CD14-positive monocyte (primary cell): ENCODE measurements around the gene LRP1B. TPM values are rescaled to one million over a fixed set of nuclear protein-coding genes. Genes with fewer than 3 reads are reported as not detected.

Source experiments
- DNase-seq, 3 donors: peaks; one replicate each; pipeline ENCODE4 v3.0.0-alpha.2; 2011 to 2022
- H2AFZ ChIP-seq: 2 replicates; pipeline ENCODE4 v1.6.0; 2012; ENCODE audit warnings: mild to moderate bottlenecking, low read depth, low read length, inconsistent platforms; ENCODE audit not compliant: insufficient read depth, poor library complexity, severe bottlenecking
- H3K27ac ChIP-seq, 2 donors: 1 replicate in 1 of 2; 2 replicates in 1 of 2; pipeline ENCODE4 v1.5.1; 2012 to 2013; ENCODE audit warnings: low read length in 2 of 2, control low read depth in 1 of 2, inconsistent platforms in 1 of 2, low read depth in 1 of 2, mild to moderate bottlenecking in 1 of 2
- H3K27me3 ChIP-seq, 2 donors: one replicate each; pipeline versions ENCODE4 v1.6.0 to v1.6.1; 2011 to 2013; ENCODE audit warnings: low read length in 2 of 2; ENCODE audit not compliant: control insufficient read depth in 2 of 2, insufficient read depth in 2 of 2
- H3K36me3 ChIP-seq, 2 donors: replicated peaks in 1 of 2; 1 replicate in 1 of 2; 2 replicates in 1 of 2; pipeline versions ENCODE4 v1.5.1 to v1.6.1; 2012 to 2013; ENCODE audit warnings: low read length in 2 of 2, control low read depth in 1 of 2, inconsistent platforms in 1 of 2, mild to moderate bottlenecking in 1 of 2; ENCODE audit not compliant: insufficient read depth in 2 of 2, control insufficient read depth in 1 of 2
- H3K4me1 ChIP-seq, 2 donors: 1 replicate in 1 of 2; 2 replicates in 1 of 2; pipeline versions ENCODE4 v1.5.1 to v1.6.1; 2012 to 2013; ENCODE audit warnings: low read length in 2 of 2, control low read depth in 1 of 2, inconsistent platforms in 1 of 2, mild to moderate bottlenecking in 1 of 2, moderate library complexity in 1 of 2; ENCODE audit not compliant: insufficient read depth in 2 of 2, control insufficient read depth in 1 of 2
- H3K4me2 ChIP-seq: replicated peaks from 2 replicates; pipeline ENCODE3; 2012; ENCODE audit warnings: low read length, moderate library complexity, mild to moderate bottlenecking; ENCODE audit not compliant: poor library complexity, severe bottlenecking; ENCODE audit errors: extremely low read depth
- H3K4me3 ChIP-seq, 3 experiments: fragments of 200-600 bp in 1 of 3; sonication (generic) in 1 of 3; replicated peaks in 1 of 3; 1 replicate in 2 of 3; 2 replicates in 1 of 3; pipeline ENCODE4 v1.5.1; 2011 to 2013; ENCODE audit warnings: low read length in 3 of 3, mild to moderate bottlenecking in 3 of 3, control low read depth in 2 of 3, low read depth in 2 of 3, inconsistent platforms in 1 of 3, moderate library complexity in 1 of 3
- H3K79me2 ChIP-seq: 2 replicates; pipeline ENCODE4 v1.6.0; 2012; ENCODE audit warnings: mild to moderate bottlenecking, control low read depth, inconsistent platforms, low read length, moderate library complexity; ENCODE audit not compliant: insufficient read depth
- H3K9ac ChIP-seq: 2 replicates; pipeline ENCODE4 v1.6.0; 2017; ENCODE audit warnings: low read length, mild to moderate bottlenecking; ENCODE audit not compliant: insufficient read depth, poor library complexity, severe bottlenecking
- H3K9me3 ChIP-seq, 2 donors: replicated peaks in 1 of 2; 1 replicate in 1 of 2; 2 replicates in 1 of 2; pipeline versions ENCODE4 v1.5.1 to v1.6.1; 2012 to 2013; ENCODE audit warnings: low read length in 2 of 2, control low read depth in 1 of 2; ENCODE audit not compliant: control insufficient read depth in 1 of 2, insufficient read depth in 1 of 2
- H4K20me1 ChIP-seq: 2 replicates; pipeline ENCODE4 v1.6.0; 2012; ENCODE audit warnings: mild to moderate bottlenecking, low read length, control low read depth, moderate library complexity; ENCODE audit not compliant: insufficient read depth
- H3K27ac Mint-ChIP-seq, 7 donors: one replicate each; pipeline ENCODE4 v1.8.0; 2020; ENCODE audit warnings: mild to moderate bottlenecking in 7 of 7, mixed read lengths in 7 of 7, moderate library complexity in 6 of 7, inconsistent platforms in 2 of 7
- H3K27me3 Mint-ChIP-seq, 3 donors: one replicate each; pipeline ENCODE4 v1.8.0; 2021 to 2022; ENCODE audit warnings: low read depth in 3 of 3, mild to moderate bottlenecking in 3 of 3, mixed read lengths in 3 of 3, moderate library complexity in 3 of 3, inconsistent platforms in 1 of 3
- H3K36me3 Mint-ChIP-seq, 2 donors: one replicate each; pipeline ENCODE4 v1.8.0; 2020; ENCODE audit warnings: mixed read lengths in 2 of 2, inconsistent platforms in 1 of 2, mild to moderate bottlenecking in 1 of 2
- H3K4me1 Mint-ChIP-seq: one replicate; pipeline ENCODE4 v1.8.0; 2020; ENCODE audit warnings: mild to moderate bottlenecking, mixed read lengths
- H3K4me3 Mint-ChIP-seq, 2 donors: one replicate each; pipeline ENCODE4 v1.8.0; 2020; ENCODE audit warnings: mild to moderate bottlenecking in 2 of 2, mixed read lengths in 2 of 2, moderate library complexity in 1 of 2
- H3K9me3 Mint-ChIP-seq, 7 donors: one replicate each; pipeline ENCODE4 v1.8.0; 2020 to 2022; ENCODE audit warnings: mixed read lengths in 7 of 7, mild to moderate bottlenecking in 6 of 7, moderate library complexity in 6 of 7, inconsistent platforms in 2 of 7
- WGBS: methylation state at CpG from one replicate; pipeline ENCODE4 v1.1.5; 2013; ENCODE audit warnings: missing lambda C conversion rate; ENCODE audit not compliant: insufficient coverage; 5-methylcytosine and 5-hydroxymethylcytosine counted together
- intact Hi-C, 2 donors: fragments of 100-400 bp; cut with micrococcal nuclease; formaldehyde crosslinking; loops; one replicate each; pipeline versions ENCODE4 v1.15.0 to v1.15.1; 2023
- polyA plus RNA-seq, 3 donors: library from polyadenylated mRNA; depleted of rRNA in 1 of 3; unstranded in 2 of 3; stranded (reverse) in 1 of 3; fragments of 300-500 nt in 2 of 3; fragments of >200 nt in 1 of 3; fragmentation: Illumina TruSeq in 2 of 3; gene quantifications; 1 replicate in 2 of 3; 2 replicates in 1 of 3; pipeline ENCODE4 v1.2.3, GENCODE V29; 2012 to 2021
- TF ChIP-seq, protein P1 (sequence below): fragments of 200-600 bp; IDR thresholded peaks from one replicate; pipeline ENCODE4 v1.8.0; 2022; ENCODE audit warnings: antibody characterized with exemption, mild to moderate bottlenecking

The LRP1B gene
- polyA plus RNA-seq, 3 donors = not detected

GRCh38 chr2:141280037-141280436 lies 850.8 kb downstream of the LRP1B start:
- H3K4me3 Mint-ChIP-seq = no peak overlapping the region
- no peak overlapping the region for H3K27ac Mint-ChIP-seq
- Histone ChIP-seq H4K20me1 (no peaks in the 10 kb centered on the region), H3K27ac (no peak overlapping the region), H3K4me1 (no peaks in the 10 kb centered on the region), H3K4me2 (no peak overlapping the region), H3K27me3 (no peaks in the 10 kb centered on the region), H3K4me3 (no peak overlapping the region), H2AFZ (no peak overlapping the region), H3K36me3 (no peaks in the 10 kb centered on the region), H3K9me3 (peaks cover 0 to 2% of the 10 kb centered on the region in 2 donors), H3K9ac (no peak overlapping the region), H3K79me2 (no peaks in the 10 kb centered on the region)
- WGBS = no CpG with 5 or more reads among the region's 4 CpGs
- no peak for DNase-seq
- peaks cover 0 to 7% (median 3%) of the 10 kb centered on the region in 7 donors for H3K9me3 Mint-ChIP-seq
- TF ChIP-seq, protein P1, sequence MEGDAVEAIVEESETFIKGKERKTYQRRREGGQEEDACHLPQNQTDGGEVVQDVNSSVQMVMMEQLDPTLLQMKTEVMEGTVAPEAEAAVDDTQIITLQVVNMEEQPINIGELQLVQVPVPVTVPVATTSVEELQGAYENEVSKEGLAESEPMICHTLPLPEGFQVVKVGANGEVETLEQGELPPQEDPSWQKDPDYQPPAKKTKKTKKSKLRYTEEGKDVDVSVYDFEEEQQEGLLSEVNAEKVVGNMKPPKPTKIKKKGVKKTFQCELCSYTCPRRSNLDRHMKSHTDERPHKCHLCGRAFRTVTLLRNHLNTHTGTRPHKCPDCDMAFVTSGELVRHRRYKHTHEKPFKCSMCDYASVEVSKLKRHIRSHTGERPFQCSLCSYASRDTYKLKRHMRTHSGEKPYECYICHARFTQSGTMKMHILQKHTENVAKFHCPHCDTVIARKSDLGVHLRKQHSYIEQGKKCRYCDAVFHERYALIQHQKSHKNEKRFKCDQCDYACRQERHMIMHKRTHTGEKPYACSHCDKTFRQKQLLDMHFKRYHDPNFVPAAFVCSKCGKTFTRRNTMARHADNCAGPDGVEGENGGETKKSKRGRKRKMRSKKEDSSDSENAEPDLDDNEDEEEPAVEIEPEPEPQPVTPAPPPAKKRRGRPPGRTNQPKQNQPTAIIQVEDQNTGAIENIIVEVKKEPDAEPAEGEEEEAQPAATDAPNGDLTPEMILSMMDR = no peak
- no peaks in the 10 kb centered on the region for H3K36me3 Mint-ChIP-seq
- intact Hi-C loops = no loop called here
- peaks cover 0 to 3% (median 0%) of the 10 kb centered on the region in 3 donors for H3K27me3 Mint-ChIP-seq
- H3K4me1 Mint-ChIP-seq = no peaks in the 10 kb centered on the region

GRCh38 chr2:141271346-141271745 lies 859.5 kb downstream of the LRP1B start:
- H3K79me2 ChIP-seq = no peaks in the 10 kb centered on the region
- H3K9me3 Mint-ChIP-seq = peaks cover 0 to 13% (median 3%) of the 10 kb centered on the region in 7 donors
- WGBS = no CpG with 5 or more reads among the region's 2 CpGs
- DNase-seq = no peak
- no peaks in the 10 kb centered on the region for H3K27me3 ChIP-seq
- no peak overlapping the region for H3K4me3 ChIP-seq
- TF ChIP-seq, protein P1 = no peak
- no peak overlapping the region for H3K4me2 ChIP-seq
- H2AFZ ChIP-seq = no peak overlapping the region
- H3K27me3 Mint-ChIP-seq = no peaks in the 10 kb centered on the region
- peaks cover 0 to 5% of the 10 kb centered on the region in 2 donors for H3K9me3 ChIP-seq
- no peak overlapping the region for H3K27ac ChIP-seq
- H3K4me1 ChIP-seq = no peaks in the 10 kb centered on the region
- no peaks in the 10 kb centered on the region for H3K36me3 Mint-ChIP-seq
- H3K4me3 Mint-ChIP-seq = no peak overlapping the region
- H3K27ac Mint-ChIP-seq = no peak overlapping the region
- H3K4me1 Mint-ChIP-seq = no peaks in the 10 kb centered on the region
- no peaks in the 10 kb centered on the region for H4K20me1 ChIP-seq
- no peak overlapping the region for H3K9ac ChIP-seq
- H3K36me3 ChIP-seq = no peaks in the 10 kb centered on the region
- intact Hi-C loops = no loop called here
